HepG2 (cell line): ENCODE results near the gene TRIM34.

Experiments
- CTCF ChIP-seq: sonication (generic); formaldehyde crosslinking; IDR thresholded peaks from 2 replicates; pipeline ENCODE4 v1.5.0; 2020; ENCODE audit warnings: mild to moderate bottlenecking, missing genetic modification reagents, moderate library complexity
- EP300 ChIP-seq, 3 experiments: sonication (generic) in 1 of 3; formaldehyde crosslinking in 1 of 3; IDR thresholded peaks; 2 replicates each; pipeline versions ENCODE4 v1.5.1 to v1.6.1; 2011 to 2020; ENCODE audit warnings: low read depth in 2 of 3, low read length in 2 of 3, borderline replicate concordance in 1 of 3, improper control_type of control experiment in 1 of 3, mild to moderate bottlenecking in 1 of 3, missing genetic modification reagents in 1 of 3, moderate library complexity in 1 of 3
- KLF16 ChIP-seq, 2 experiments: sonication (generic) in 1 of 2; formaldehyde crosslinking in 1 of 2; IDR thresholded peaks; 2 replicates each; pipeline versions ENCODE4 v1.6.1 to v1.8.0; 2016 to 2023; ENCODE audit warnings: missing genetic modification reagents in 2 of 2, missing compliant biosample characterization in 1 of 2
- PHF21A ChIP-seq: sonication (generic); formaldehyde crosslinking; IDR thresholded peaks from 2 replicates; pipeline ENCODE4 v1.5.0; 2020; ENCODE audit warnings: mild to moderate bottlenecking, missing genetic modification reagents

- TF ChIP-seq CTCF (CRISPR knock-in tag) (no peak), PHF21A (CRISPR knock-in tag) (no peak), EP300 (IDR thresholded peaks at IDR 0.05; ENCODE audit: low read depth in 2 of 2, low read length in 2 of 2) (no peak), EP300 (CRISPR knock-in tag; IDR thresholded peaks at IDR 0.05; ENCODE audit: borderline replicate concordance) (no peak), KLF16 (CRISPR knock-in tag; IDR thresholded peaks at IDR 0.05) (no peak)
These were observed 31.7 kb upstream of the TRIM34 start for GRCh38 chr11:5593146-5593545.
